ENCODE data around the gene ZNF35. TPM values are rescaled to one million over a fixed set of nuclear protein-coding genes. Genes with fewer than 3 reads are reported as not detected.
A peak's percentile ranks its signal among the peaks of the same experiment; 100 is the strongest.

ZNF35 gene
- total and polyA plus RNA-seq, 4 donors: 1.2 to 4.9 (median 1.7) TPM

GRCh38 chr3:44659434-44659833 lies 10.9 kb downstream of the ZNF35 start:
- H3K27ac ChIP-seq (ENCODE audit: low read depth in 1 of 2, low read length in 2 of 2): no peak overlapping the region
- DNase-seq (ENCODE audit: low spot score): no peak
- H3K4me3 ChIP-seq (ENCODE audit: low read depth in 1 of 3, low read length in 3 of 3): peak overlapping the region in 2 of 3 donors; percentile 8 to 24
- no peak overlapping the region for H3K9ac ChIP-seq (ENCODE audit: low read depth in 1 of 2, low read length in 2 of 2)
- no peaks in the 10 kb centered on the region for H3K4me1 ChIP-seq (ENCODE audit: control insufficient read depth in 4 of 4, insufficient read depth in 4 of 4, low read length in 3 of 4)
- H3K9me3 ChIP-seq (ENCODE audit: control insufficient read depth in 4 of 4, low read length in 3 of 4): peaks cover 22 to 42% (median 33%) of the 10 kb centered on the region in 4 donors
- WGBS: 99% methylated on average over 6 of the region's 6 CpGs
- peaks cover 10 to 46% (median 40%) of the 10 kb centered on the region in 4 donors for H3K36me3 ChIP-seq (ENCODE audit: control insufficient read depth in 4 of 4, insufficient read depth in 3 of 4, low read depth in 1 of 4, low read length in 3 of 4)
- no peaks in the 10 kb centered on the region for H3K27me3 ChIP-seq (ENCODE audit: control insufficient read depth in 4 of 4, insufficient read depth in 4 of 4, low read length in 3 of 4)
- TF ChIP-seq GABPA (IDR thresholded peaks at IDR 0.05 in 1 of 2, conservative IDR thresholded peaks at IDR 0.05 in 1 of 2) (no peak), FOXA2 (IDR thresholded peaks at IDR 0.05) (no peak), ZBTB33 (IDR thresholded peaks at IDR 0.05) (no peak), FOXA1 (IDR thresholded peaks at IDR 0.05) (no peak), SP1 (IDR thresholded peaks at IDR 0.05) (no peak), YY1 (IDR thresholded peaks at IDR 0.05) (no peak), CTCF (IDR thresholded peaks at IDR 0.05; ENCODE audit: low read depth, low read length, missing input control) (no peak), RAD21 (IDR thresholded peaks at IDR 0.05) (no peak), HNF4G (IDR thresholded peaks at IDR 0.05) (no peak), TAF1 (conservative IDR thresholded peaks at IDR 0.05) (no peak), JUND (IDR thresholded peaks at IDR 0.05) (no peak), NR2F2 (IDR thresholded peaks at IDR 0.05) (no peak), HNF4A (conservative IDR thresholded peaks at IDR 0.05) (no peak), EGR1 (IDR thresholded peaks at IDR 0.05; ENCODE audit: low read depth in 2 of 2) (no peak), RXRA (IDR thresholded peaks at IDR 0.05) (no peak)
- TF ChIP-seq, protein P1, sequence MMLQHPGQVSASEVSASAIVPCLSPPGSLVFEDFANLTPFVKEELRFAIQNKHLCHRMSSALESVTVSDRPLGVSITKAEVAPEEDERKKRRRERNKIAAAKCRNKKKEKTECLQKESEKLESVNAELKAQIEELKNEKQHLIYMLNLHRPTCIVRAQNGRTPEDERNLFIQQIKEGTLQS (IDR thresholded peaks at IDR 0.05): no peak
- TF ChIP-seq, protein P2, sequence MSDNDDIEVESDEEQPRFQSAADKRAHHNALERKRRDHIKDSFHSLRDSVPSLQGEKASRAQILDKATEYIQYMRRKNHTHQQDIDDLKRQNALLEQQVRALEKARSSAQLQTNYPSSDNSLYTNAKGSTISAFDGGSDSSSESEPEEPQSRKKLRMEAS (IDR thresholded peaks at IDR 0.05): no peak
- TF ChIP-seq, protein P3, sequence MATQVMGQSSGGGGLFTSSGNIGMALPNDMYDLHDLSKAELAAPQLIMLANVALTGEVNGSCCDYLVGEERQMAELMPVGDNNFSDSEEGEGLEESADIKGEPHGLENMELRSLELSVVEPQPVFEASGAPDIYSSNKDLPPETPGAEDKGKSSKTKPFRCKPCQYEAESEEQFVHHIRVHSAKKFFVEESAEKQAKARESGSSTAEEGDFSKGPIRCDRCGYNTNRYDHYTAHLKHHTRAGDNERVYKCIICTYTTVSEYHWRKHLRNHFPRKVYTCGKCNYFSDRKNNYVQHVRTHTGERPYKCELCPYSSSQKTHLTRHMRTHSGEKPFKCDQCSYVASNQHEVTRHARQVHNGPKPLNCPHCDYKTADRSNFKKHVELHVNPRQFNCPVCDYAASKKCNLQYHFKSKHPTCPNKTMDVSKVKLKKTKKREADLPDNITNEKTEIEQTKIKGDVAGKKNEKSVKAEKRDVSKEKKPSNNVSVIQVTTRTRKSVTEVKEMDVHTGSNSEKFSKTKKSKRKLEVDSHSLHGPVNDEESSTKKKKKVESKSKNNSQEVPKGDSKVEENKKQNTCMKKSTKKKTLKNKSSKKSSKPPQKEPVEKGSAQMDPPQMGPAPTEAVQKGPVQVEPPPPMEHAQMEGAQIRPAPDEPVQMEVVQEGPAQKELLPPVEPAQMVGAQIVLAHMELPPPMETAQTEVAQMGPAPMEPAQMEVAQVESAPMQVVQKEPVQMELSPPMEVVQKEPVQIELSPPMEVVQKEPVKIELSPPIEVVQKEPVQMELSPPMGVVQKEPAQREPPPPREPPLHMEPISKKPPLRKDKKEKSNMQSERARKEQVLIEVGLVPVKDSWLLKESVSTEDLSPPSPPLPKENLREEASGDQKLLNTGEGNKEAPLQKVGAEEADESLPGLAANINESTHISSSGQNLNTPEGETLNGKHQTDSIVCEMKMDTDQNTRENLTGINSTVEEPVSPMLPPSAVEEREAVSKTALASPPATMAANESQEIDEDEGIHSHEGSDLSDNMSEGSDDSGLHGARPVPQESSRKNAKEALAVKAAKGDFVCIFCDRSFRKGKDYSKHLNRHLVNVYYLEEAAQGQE (IDR thresholded peaks at IDR 0.05): no peak

All from liver (tissue), 9 donors.